GM12864 (cell line): ENCODE measurements around the gene SOX9.

Experiments
- DNase-seq: peaks from one replicate; pipeline ENCODE4 v3.0.0-alpha.2; 2011; ENCODE audit warnings: low read depth
- H3K4me3 ChIP-seq: 2 replicates; pipeline ENCODE4 v1.5.1; 2011; ENCODE audit warnings: mild to moderate bottlenecking, low read depth, low read length, control low read depth
- TF ChIP-seq, protein P1 (sequence below): IDR thresholded peaks from 2 replicates; pipeline ENCODE4 v1.5.1; 2011; ENCODE audit warnings: low read depth, mild to moderate bottlenecking, moderate library complexity, low read length, control low read depth, inconsistent platforms; ENCODE audit errors: missing control alignments

Gene SOX9

DNA sequence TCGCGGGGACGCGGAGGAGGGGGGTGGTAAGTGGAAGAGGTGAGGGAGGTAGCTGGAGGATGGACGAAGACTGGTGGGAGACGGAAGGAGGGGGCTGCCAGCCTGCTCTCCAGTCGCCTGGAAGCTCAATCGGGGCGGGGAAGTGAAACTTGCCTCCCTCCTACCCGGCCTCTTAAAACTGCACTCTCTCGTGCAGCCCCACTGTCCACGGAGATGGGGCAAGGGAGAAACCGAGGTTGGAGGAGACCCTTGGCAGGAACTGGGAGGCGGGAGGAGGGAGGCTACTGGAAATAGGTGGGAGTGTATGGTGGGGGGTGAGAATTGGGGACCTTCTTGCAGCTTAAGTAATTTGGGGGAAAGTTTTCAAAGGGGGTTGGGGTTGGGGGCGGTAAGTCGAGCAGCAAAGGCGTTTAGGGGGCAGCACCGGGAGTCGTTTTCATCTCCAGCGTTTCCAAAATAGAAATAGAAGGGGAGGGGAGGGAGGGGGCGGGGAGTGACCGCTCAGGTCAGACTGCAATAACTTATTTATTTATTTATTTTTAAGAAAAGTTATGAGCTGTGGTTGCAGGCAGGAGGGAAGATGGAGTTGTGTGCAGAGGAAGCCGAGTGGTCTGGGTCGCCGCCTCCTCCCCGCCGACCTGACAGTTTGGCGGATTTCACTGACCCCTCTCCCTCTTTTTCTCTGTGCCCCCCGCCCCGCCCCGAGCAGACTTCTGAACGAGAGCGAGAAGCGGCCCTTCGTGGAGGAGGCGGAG is 1.4 kb downstream of the SOX9 start:
- TF ChIP-seq, protein P1, sequence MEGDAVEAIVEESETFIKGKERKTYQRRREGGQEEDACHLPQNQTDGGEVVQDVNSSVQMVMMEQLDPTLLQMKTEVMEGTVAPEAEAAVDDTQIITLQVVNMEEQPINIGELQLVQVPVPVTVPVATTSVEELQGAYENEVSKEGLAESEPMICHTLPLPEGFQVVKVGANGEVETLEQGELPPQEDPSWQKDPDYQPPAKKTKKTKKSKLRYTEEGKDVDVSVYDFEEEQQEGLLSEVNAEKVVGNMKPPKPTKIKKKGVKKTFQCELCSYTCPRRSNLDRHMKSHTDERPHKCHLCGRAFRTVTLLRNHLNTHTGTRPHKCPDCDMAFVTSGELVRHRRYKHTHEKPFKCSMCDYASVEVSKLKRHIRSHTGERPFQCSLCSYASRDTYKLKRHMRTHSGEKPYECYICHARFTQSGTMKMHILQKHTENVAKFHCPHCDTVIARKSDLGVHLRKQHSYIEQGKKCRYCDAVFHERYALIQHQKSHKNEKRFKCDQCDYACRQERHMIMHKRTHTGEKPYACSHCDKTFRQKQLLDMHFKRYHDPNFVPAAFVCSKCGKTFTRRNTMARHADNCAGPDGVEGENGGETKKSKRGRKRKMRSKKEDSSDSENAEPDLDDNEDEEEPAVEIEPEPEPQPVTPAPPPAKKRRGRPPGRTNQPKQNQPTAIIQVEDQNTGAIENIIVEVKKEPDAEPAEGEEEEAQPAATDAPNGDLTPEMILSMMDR, result no peak
- DNase-seq, result no peak
- H3K4me3 ChIP-seq, result peak overlapping the region; percentile 68

DNA sequence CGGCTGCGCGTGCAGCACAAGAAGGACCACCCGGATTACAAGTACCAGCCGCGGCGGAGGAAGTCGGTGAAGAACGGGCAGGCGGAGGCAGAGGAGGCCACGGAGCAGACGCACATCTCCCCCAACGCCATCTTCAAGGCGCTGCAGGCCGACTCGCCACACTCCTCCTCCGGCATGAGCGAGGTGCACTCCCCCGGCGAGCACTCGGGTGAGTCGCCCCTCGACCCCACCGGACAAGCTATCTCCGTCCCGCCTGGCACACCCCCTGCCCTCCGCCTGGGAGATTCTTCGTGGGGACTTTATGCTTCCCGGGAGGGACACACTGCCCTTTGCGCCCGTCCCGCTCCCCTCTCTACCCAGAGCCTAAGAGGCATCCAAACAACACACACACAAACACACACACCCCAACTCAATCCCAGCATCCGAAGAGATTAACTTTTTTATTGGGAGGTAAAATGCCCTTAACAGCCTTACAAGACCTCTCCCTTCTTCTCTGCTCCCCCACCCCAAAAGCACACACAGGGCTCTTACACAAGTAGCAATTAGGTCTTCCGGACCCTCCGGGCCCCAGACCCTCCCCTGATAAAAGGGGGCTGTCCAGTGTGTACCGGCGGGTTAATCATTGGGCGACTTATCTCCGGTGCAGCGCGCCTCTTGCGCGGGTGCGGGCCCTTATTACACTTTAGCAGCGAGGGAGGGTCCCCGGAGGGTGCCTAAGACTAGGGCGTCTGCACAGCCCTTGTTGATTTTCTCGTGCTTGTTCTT is 2.1 kb downstream of the SOX9 start:
- TF ChIP-seq, protein P1, result no peak
- no peak for DNase-seq
- H3K4me3 ChIP-seq, result peak overlapping the region; percentile 68

DNA sequence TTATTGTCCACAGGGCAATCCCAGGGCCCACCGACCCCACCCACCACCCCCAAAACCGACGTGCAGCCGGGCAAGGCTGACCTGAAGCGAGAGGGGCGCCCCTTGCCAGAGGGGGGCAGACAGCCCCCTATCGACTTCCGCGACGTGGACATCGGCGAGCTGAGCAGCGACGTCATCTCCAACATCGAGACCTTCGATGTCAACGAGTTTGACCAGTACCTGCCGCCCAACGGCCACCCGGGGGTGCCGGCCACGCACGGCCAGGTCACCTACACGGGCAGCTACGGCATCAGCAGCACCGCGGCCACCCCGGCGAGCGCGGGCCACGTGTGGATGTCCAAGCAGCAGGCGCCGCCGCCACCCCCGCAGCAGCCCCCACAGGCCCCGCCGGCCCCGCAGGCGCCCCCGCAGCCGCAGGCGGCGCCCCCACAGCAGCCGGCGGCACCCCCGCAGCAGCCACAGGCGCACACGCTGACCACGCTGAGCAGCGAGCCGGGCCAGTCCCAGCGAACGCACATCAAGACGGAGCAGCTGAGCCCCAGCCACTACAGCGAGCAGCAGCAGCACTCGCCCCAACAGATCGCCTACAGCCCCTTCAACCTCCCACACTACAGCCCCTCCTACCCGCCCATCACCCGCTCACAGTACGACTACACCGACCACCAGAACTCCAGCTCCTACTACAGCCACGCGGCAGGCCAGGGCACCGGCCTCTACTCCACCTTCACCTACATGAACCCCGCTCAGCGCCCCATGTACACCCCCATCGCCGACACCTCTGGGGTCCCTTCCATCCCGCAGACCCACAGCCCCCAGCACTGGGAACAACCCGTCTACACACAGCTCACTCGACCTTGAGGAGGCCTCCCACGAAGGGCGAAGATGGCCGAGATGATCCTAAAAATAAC is 3.0 kb downstream of the SOX9 start:
- no peak overlapping the region for H3K4me3 ChIP-seq
- TF ChIP-seq, protein P1, result no peak
- no peak for DNase-seq

DNA sequence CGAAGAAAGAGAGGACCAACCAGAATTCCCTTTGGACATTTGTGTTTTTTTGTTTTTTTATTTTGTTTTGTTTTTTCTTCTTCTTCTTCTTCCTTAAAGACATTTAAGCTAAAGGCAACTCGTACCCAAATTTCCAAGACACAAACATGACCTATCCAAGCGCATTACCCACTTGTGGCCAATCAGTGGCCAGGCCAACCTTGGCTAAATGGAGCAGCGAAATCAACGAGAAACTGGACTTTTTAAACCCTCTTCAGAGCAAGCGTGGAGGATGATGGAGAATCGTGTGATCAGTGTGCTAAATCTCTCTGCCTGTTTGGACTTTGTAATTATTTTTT is 3.6 kb downstream of the SOX9 start:
- no peak overlapping the region for H3K4me3 ChIP-seq
- TF ChIP-seq, protein P1, result no peak
- DNase-seq, result no peak

DNA sequence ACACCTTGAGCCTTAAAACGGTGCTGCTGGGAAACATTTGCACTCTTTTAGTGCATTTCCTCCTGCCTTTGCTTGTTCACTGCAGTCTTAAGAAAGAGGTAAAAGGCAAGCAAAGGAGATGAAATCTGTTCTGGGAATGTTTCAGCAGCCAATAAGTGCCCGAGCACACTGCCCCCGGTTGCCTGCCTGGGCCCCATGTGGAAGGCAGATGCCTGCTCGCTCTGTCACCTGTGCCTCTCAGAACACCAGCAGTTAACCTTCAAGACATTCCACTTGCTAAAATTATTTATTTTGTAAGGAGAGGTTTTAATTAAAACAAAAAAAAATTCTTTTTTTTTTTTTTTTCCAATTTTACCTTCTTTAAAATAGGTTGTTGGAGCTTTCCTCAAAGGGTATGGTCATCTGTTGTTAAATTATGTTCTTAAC is 4.4 kb downstream of the SOX9 start:
- no peak for DNase-seq
- no peak overlapping the region for H3K4me3 ChIP-seq
- TF ChIP-seq, protein P1, result no peak

DNA sequence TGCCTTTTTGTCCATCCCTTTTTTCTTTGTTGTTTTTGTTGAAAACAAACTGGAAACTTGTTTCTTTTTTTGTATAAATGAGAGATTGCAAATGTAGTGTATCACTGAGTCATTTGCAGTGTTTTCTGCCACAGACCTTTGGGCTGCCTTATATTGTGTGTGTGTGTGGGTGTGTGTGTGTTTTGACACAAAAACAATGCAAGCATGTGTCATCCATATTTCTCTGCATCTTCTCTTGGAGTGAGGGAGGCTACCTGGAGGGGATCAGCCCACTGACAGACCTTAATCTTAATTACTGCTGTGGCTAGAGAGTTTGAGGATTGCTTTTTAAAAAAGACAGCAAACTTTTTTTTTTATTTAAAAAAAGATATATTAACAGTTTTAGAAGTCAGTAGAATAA is 4.9 kb downstream of the SOX9 start:
- no peak for DNase-seq
- no peak overlapping the region for H3K4me3 ChIP-seq

More for the DNA sequence above, 4.9 kb downstream of the SOX9 start:
- TF ChIP-seq, protein P1, result no peak
